22Rv1 (cell line): ENCODE measurements around the gene PLCB4.

Experiments used
- H3K27ac ChIP-seq: fragments of 450-650 bp; 2 replicates; pipeline ENCODE4 v1.5.1; 2017
- ZFX ChIP-seq: fragments of 450-650 bp; IDR thresholded peaks from 2 replicates; pipeline ENCODE4 v1.6.1; 2017; ENCODE audit warnings: antibody characterized with exemption, borderline replicate concordance
- TF ChIP-seq, protein P1 (sequence below): fragments of 450-650 bp; IDR thresholded peaks from 2 replicates; pipeline ENCODE4 v1.5.1; 2017; ENCODE audit warnings: mild to moderate bottlenecking

The PLCB4 gene

DNA sequence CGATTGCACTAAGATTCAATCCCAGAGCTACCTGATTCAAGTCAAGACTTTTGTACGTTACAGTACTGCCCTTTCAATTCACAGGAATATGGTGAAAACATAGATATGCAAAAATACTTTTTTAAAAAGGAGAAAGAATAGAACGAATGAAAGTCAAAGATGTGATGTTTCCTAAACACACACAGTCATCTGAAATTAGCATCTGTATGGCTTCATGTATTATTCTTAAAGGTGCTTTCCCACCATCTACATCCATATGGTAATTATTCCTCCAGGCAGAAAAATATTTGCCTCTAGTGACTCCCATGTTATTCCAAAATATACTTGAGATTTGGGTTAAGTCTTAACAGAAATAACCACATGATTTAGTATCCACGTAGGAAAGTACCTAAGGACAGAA, 330.0 kb downstream of the PLCB4 start:
- no peak for TF ChIP-seq ZFX
- TF ChIP-seq, protein P1, sequence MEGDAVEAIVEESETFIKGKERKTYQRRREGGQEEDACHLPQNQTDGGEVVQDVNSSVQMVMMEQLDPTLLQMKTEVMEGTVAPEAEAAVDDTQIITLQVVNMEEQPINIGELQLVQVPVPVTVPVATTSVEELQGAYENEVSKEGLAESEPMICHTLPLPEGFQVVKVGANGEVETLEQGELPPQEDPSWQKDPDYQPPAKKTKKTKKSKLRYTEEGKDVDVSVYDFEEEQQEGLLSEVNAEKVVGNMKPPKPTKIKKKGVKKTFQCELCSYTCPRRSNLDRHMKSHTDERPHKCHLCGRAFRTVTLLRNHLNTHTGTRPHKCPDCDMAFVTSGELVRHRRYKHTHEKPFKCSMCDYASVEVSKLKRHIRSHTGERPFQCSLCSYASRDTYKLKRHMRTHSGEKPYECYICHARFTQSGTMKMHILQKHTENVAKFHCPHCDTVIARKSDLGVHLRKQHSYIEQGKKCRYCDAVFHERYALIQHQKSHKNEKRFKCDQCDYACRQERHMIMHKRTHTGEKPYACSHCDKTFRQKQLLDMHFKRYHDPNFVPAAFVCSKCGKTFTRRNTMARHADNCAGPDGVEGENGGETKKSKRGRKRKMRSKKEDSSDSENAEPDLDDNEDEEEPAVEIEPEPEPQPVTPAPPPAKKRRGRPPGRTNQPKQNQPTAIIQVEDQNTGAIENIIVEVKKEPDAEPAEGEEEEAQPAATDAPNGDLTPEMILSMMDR: no peak
- no peak overlapping the region for H3K27ac ChIP-seq

DNA sequence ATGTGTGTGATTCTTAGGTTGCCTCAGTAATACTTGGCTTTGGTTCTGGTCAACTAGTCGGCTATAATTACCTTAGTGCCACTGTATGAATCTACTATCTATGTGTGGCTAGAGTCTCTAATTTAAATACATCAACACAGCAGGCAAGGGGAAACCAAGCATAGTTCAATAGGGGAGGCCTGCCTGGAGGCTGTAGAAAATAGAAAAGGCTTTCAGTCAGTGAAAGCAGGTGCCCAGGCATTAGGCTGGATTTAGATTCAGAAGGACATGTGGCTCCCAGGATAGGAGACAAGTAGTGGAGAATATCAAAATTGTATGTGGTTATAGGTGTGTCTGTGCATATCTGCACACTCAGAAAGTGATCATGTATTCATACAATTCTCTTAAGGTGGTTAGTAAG, 330.4 kb downstream of the PLCB4 start:
- TF ChIP-seq, protein P1: no peak
- TF ChIP-seq ZFX: no peak
- no peak overlapping the region for H3K27ac ChIP-seq

DNA sequence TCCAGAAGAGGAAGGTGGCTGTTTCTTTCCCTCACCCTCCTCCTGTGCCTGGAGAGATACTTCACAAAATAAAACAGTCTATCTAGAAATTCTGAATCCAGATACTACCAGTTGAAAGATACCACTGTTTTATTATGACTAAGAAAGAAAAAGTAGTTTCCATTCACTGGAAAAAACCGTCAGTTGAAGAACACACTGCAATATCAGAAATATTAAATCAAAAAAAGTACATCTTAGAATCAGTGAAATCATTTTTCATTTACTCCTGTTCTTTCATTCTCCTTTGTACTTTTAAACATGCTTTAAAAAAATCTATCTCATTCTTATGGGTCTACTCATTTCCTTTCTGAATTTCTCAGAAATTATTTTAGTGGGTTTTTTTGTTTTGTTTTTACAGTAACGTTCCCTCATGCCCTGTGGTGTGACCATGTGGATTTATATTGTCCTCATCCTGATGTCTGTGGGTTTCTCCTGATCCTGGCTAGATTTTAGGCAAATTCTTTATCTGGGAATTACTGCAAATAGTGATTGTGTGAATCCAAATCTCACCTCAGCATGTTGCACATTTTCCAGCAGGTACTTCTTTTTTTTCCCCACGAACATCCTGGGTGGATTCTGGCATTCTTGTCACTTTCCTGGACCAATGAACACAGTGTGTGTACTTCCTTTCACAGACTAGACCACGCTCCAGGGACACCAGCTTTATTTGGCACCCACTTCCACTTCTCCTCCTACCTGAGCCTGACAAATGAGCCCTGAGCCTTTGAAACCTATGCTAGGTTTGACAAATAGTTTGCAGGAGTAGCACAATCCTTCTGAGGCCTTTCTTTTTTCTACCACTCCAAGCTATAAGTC, 331.5 kb downstream of the PLCB4 start:
- TF ChIP-seq, protein P1: no peak
- TF ChIP-seq ZFX: no peak
- no peak overlapping the region for H3K27ac ChIP-seq

DNA sequence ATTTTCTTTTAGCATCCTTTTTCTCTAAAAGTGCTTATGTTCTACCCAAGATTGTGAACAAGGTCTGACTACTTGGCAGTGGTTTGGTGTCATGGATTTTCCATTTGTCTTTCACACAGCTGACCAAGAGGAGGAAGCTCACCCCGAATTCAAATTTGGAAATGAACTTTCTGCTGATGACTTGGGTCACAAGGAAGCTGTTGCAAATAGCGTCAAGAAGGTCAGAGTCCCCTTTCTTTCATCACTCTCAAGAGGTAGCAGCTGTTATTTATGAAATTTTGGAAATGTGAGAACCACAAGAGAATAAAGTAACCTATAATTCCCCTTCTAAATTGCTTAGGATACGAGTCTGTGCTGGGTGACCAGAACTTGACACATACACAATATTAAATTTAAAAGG, 332.5 kb downstream of the PLCB4 start:
- TF ChIP-seq, protein P1: no peak
- no peak for TF ChIP-seq ZFX

DNA sequence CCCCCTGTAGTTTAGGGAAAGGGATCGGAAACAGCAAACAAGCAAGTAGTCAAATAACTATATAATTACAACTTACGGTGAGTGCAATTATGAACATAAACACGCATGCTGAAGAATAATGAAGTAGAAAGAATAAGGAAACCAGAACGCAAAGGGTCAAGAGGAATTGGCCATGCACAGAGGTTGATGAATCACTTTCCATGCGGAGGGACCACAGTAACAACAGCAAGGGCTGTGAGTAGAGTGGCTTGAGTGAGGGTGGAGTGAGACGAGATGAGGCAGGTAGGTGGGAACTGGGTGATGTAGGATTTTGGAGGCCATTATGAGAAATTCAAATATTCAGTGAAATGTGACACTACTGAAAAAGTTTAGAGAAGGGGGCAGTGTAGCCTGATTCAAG, 333.3 kb downstream of the PLCB4 start:
- TF ChIP-seq ZFX: no peak
- TF ChIP-seq, protein P1: no peak
- no peak overlapping the region for H3K27ac ChIP-seq

More for the DNA sequence above, 332.5 kb downstream of the PLCB4 start:
- no peak overlapping the region for H3K27ac ChIP-seq

DNA sequence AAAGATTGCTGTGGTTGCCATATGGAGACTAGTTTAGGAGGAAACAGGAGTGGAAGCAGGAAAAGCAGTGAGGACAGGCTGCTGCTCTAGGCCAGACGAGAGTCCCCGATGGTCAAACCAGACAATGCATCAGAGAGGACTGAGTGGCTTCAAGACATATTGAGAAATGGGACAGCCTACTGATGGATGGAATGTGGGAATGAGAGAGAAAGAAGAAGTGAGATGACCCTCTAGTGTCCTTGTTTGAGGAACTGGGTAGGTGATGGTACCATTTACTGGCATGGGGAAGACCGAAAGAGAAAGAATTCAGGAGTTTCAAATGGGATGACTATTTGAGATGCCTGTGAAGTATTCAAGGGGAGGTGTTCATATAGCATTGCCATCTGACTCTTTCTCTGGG, 333.7 kb downstream of the PLCB4 start:
- TF ChIP-seq, protein P1: no peak
- TF ChIP-seq ZFX: no peak
- H3K27ac ChIP-seq: no peak overlapping the region

DNA sequence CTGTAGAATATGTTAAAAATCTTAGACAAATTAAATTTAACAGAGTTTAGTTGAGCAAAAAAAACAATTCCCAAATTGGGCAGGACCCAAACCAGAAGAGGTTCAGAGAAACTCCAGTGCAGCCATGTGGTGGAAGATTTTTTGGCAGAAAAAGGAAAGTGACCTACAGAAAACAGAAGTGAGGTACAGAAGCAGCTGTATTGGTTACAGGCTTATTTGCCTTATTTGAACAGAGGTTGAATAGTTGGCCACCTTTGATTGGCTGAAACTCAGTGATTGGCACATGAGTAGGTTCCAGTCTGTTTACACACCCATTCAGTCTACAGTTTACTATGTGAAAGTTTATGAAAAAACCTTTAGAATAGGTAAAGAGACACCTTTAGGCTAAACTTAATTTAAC, 334.6 kb downstream of the PLCB4 start:
- TF ChIP-seq, protein P1: no peak
- no peak for TF ChIP-seq ZFX

More for the DNA sequence above, 334.6 kb downstream of the PLCB4 start:
- H3K27ac ChIP-seq: no peak overlapping the region
